ENCODE measurements around the gene DNAH11.
"Not testable (repeated sequence)": the region's sequence is repeated elsewhere in the genome, so short reads cannot be mapped to it uniquely, and the experiment has no call there.

Gene DNAH11

DNA sequence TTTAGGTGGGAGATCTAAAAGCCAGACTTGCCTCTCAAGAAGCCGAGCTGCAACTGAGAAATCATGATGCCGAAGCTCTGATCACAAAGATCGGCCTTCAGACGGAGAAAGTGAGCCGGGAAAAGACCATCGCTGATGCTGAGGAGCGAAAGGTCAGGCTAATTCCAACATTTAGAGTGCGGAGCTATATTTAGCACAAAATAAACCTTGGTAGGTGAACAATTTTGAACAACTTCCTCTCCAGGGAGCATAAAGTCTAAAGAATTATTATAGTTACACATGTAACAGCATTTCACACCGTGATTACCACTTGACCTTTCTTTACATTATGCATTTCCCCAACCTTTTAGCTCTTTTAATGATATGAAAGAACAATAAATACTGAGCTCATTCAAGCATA lies 236.1 kb downstream of the DNAH11 start:
- no peak for DNase-seq

DNA sequence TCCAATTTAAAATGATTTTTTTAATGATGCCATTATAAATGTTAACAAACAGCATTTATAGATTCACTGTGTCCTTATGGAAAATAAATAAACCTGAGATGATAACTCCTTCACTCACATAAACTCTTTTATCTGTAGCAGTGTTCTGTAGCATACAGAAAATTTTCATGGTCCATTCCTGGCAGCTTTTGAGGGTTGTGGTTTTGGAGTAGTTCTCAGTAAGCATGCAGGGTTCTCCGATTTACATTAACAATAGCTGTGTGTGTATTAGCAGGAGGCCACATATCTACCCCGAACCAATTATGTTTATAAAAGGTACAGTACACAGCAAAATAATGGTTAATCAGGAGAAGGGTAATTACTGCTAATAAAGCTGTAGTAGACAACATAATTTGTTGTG lies 240.2 kb downstream of the DNAH11 start:
- no peak for DNase-seq

DNA sequence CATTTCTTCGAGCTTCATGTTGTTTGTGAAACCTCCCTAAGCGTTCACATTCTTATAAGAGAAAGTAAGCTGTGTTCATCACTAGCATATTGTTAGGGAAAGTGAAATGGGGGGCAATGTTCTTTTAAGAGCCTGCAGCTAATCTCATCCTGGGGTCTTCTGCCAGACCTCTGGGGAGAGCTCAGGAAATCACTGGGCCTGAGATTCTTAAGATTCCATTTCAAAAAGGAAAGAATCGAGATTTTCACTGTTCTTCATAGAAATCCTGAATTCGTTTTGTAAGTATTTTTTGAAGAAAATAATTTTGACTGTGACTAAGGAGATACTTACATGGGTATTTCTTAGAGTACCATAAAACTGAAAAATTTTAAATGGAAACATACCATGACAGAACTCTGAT lies 242.2 kb downstream of the DNAH11 start:
- no peak for DNase-seq

DNA sequence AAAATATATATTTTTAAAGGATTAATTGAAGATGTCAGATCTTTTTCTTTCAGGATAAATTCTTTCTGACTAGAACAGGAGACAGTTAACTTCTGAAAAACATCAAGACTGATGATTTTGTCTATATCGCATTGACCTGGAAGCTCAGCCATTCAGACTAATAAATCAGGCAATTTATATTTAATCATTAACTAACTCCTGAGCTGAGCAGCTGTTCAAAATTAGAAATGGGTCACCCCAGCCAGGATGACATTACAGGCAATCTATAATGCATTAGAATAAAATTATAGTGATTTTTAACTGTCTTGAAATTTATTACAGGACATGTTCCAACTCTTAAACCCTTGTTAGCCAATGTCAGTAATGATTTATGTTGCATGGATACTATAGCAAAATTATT lies 263.0 kb downstream of the DNAH11 start:
- DNase-seq = no peak

DNA sequence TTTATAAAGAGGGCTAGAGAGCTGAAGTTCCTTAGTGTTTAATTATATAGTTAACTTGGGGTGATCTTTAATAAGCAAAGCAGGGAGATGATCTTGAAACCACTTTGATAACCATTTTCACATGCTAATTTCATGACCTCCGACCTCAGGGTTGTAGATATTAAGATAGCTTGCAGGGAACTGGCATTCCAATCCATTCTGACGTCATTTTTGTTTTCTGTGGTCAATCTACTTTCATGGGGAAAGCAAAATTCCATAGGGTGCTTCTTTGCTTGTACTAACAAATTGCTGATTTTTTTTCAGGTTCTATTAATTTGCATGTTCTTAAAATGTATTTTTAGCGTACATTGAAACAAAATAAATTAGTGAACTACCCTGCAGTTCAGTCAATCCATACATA lies 263.5 kb downstream of the DNAH11 start:
- no peak for DNase-seq

DNA sequence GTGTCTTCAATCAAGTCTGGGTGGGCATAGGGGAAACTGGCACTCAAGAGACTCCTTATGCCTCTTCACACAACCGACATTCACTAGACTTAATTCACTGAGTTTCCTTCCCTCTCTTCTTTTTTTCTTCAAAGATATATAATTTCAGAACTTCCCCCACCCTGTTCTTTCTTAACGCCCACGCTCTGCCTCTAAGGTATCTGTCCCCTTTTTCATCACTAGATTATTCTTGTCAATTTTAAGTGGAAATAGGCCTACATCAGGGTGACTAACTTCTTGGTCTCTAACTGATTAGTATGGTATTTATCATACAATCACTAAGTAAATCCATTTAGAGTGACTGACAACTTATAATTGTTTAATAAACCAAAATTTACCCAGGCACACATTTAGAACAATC lies 276.2 kb downstream of the DNAH11 start:
- no peak for DNase-seq

DNA sequence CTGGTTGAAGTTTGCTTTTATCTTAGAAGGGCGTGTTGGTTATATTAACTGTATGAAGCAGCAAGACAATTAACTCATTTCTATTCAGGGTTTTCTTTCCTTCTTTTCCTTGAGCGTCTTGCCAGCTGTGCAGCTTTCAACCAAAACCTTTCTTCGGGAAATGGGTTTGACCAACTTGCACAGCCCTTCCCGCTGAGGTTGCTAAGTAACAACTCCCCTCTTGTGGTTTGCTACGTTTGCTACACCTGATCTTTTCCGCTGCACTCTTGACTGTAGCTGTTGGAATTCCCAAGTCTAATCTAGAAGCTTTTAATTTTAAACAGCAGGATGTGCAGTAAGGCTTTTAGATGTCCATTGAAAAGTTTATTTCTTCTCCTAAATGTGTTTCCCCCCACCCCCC lies 286.0 kb downstream of the DNAH11 start:
- no peak for DNase-seq

DNA sequence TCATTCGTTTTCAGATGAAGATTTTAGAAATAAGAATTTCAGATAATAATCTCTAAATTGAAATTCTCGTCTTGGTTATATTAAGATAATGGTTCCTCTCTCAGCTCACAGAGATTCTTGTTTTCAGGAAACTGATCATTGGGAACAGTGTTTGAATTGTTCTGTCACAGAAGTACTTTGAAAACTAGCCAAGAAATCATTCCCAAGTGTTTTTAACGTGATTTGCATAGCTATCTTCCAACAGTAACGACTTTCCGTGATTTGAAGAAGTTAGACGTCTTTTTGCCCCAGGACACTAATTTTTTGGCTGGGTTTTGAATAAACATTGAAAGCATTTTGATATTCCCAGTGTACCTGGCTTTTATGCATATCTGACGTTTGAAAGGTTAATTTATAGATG lies 286.9 kb downstream of the DNAH11 start:
- DNase-seq = no peak

DNA sequence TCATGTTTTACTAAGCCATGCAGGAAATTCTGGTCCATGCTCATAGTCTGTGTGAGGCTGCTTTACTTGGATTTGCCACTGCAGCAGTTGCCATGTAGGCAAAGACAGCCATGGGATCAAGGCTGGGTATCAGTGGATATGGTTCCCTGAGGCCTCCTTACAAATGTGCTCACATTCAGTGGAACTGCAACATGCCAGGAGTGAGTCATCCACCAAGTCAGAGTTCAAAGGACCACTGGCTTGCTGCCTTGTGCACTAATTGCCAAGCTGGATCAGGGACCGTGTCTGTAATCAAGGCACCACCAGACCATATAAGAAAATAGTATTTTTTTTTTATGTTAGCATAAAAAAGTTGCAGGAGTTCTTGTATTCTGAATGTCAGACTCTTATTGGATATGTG lies 301.9 kb downstream of the DNAH11 start:
- DNase-seq = no peak

DNA sequence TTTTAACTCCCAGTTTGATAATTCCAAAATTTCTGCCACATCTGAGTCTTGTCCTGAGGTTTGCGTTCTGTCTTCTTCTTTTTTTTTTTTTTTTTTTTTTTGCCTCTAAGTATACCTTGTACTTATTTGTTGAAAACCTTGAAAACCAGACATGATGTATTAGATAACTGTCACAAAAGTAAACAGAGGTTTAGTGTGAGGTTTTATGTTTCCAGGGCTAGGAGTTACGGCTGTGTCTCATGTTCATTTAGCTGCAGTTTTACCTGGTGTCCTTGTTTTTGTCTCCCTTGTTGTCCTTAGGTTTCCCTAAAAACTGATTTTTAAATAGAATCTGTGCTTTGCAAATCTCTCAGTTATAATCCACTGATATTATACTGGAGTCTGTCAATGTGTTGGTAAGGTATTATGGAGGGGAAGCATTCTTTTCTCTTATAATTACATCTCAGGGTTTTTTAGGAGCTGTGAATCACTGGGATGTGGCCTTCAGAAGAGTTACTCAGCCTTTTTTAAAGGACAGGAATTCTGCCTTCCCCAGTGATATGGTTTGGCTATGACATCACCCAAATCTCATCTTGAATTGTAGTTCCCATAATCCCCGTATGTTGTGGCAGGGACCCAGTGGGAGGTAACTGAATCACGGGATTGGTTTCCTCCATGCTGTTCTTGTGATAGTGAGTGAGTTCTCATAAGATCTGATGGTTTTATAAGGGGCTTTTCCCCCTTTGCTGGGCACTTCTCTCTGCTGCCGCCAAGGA lies 307.9 kb downstream of the DNAH11 start:
- no peak for DNase-seq

DNA sequence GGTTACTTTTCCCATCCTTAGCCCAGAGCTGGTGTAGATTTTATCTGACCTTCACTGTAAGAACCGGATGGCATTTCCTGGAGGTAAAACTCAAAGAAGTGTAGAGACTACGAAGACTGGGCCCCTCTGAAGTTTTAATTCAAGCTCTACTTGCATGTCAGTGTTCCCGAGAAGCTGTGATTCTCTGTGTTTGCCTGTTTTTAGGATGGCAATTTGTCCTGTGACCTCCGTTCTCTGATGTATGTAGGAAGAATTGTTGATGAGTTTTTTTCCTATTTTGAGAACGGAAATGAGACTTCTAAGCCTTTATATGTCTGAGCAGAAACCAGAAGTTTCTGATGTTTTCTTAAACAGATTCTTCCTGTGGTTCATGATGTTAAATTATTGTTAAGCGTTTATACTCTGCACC lies 308.7 kb downstream of the DNAH11 start:
- no peak for DNase-seq

DNA sequence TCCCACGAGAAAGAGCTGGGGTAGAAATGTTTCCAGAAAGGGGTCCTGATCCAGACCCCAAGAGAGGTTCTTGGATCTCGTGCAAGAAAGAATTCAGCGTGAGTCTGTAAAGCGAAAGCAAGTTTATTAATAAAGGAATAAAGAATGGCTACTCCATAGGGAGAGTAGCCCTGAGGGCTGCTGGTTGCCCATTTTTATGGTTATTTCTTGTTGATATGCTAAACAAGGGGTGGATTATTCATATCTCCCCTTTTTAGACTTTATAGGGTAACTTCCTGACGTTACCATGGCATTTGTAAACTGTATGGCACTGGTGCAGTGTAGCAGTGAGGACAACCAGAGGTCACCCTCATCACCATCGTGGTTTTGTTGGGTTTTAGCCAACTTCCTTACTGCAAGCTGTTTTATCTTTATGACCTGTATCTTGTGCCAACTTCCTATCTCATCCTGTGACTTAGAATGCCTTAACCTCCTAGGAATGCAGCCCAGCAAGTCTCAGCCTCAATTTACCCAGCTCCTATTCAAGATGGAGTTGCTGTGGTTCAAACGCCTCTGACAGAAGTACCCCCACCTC lies 322.9 kb downstream of the DNAH11 start:
- not testable (repeated sequence) for DNase-seq

DNA sequence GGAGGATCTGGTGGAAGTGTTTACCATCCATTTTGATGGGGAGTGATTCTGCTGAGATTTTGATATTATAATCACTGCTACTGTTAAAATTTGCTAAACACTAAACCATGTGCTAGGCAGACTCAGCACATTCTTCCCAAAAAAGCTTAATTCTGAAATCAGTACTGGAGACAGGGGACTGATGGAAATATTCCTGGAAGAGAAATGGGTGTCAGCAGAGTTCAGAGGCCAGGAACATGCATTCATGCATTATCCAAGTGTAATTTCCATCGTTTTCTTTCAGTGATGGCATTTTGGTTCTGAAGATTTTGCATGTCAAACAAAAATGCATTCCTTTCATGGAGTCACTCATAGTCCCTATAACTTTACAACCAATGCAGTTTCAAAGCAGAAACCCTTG lies 323.9 kb downstream of the DNAH11 start:
- DNase-seq = no peak

DNA sequence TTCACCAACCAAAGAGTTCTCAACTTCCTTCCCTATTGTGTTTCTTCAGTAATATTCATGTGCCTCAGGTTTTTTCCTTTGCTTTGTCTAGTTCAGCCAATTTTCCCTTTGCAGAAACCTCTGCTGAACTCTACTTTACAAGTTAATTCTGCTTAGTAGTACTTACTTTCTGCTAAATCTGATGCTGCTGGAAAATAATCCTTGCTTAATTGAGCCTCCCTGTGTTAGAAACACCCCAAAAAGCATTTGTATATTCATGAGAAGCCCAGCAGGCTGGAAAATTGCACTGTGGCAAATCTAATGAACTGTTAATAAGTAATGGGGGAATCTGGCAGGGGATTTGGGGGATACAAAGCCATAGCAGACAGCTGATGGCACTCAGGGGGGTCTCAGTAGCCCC lies 324.4 kb downstream of the DNAH11 start:
- no peak for DNase-seq

DNA sequence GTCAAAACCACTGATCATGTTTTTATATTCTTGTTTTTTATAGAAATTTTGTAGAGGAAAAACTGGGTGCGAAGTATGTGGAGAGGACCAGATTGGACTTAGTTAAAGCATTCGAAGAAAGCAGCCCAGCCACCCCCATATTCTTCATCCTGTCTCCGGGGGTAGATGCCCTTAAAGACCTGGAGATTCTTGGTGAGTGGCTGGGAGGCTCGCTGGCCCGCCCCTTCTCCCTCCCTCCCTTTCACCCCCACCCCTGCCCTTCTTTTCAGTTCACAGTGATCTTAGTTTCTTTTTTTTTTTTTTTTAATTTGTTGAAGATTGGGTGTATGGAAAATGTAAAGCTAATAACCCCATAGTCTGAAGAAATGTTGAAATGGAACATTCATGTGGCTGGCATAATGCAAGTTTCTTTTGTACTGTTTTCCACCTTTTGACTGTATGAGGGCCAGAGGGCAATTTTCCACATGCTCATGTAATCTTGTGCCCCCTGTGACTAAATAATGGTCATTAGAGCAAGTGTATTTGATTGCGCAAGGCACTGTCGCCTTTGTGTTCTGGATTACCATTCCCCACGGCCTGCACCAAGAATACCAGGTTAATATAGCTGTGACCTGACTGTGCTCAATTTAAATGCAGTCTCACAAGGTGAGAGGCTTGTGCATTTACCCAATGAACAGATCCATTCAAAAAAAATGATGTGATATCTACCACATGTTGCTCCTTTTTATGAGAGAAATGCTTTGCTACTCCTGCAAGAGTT lies 325.2 kb downstream of the DNAH11 start:
- DNase-seq = no peak

DNA sequence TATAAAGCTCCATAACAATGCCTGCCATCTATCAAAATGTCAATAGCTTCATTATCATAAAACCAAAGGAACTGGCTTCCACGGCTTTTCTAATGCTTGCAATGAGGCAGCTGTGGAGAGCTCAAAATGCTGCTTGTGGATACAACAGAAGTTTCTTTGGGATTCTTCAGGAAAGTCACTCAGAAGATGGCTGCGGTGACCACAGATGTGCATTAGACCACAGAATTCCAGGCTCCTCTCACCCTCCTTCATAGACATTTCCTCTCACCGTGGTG lies 325.7 kb downstream of the DNAH11 start:
- DNase-seq = no peak

DNA sequence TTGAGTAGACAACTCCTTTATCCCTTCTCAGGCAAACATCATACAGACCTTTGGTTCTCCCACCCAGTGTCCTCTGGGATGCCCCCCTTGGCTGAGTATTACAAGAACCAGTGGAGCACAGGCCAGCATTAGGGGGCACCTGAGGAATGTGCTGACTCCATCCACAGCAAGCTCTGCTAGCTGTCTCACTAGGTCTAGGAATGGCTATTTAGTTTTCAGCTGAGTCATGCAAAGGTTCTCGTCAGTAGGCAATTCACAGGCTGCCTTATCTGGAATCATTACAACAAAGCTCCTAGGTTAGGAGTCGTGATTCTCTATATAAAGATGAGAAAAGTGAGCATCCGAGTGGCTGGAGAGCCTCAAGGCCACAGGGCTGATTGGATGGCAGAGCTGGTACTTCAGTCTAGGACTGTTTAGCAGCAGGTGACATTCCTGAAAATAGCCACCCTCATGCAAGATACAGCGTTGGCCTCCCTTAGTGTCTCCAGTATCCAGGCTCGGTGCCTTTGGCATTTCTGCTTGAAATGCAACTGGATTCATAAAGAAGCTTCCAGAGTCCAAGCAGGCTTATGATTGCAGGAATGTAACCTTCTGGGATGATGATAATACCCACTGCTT lies 327.1 kb downstream of the DNAH11 start:
- no peak for DNase-seq

DNA sequence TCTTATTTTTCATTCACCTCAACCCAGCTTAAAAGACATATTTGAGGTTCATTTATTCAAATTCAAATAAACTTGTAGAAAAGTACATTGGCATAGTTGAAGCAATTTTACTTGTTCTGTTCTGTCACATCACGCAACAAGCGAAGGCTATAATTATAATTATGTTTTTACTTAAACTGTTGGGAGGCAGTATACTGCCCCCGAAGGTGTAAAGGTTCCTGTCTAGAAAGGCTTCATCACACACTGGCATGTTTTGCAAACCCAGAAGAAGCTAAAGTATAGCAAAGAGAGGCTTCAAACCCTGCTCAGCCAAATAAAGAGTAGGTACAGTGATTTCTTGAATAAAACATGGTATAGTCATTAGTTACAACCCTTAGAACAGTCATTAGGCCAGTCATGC lies 340.2 kb downstream of the DNAH11 start:
- no peak for DNase-seq

DNA sequence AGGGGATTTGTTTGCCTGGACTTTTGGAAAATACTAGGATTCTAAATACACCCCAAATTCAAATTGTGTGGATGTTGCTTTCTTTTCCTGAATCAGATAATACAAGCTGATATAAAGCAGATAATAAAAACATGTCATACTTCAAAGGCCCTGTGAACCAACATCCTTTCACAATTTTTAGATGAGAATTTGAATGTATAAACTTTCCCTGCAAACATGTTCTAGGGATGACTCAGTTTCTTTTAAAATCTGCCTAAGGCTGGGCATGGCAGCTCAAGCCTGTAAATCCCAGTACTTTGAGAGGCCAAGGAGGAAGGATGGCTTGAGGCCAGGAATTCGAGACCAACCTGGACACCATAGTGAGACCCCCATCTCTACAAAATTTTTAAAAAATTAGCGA lies 340.7 kb downstream of the DNAH11 start:
- not testable (repeated sequence) for DNase-seq

DNA sequence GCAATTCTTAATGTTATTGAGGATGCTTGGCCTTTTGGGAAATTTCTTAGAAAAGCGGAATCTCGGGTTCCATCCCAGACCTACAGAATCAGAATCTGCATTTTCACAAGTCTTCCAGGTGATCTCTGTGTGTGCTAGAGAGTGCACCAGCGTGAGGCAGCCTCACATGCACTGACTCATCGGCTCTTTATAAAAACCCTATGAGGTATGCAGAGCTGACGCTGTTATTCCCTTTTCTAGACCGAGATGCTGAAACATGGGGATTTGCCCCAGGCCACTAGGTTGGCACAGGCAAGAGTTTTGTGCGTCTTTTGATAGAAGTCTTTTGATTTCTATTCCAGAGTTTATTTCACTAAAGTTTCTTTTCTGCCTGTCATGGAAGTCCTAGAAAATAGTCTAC lies 341.7 kb downstream of the DNAH11 start:
- no peak for DNase-seq

DNA sequence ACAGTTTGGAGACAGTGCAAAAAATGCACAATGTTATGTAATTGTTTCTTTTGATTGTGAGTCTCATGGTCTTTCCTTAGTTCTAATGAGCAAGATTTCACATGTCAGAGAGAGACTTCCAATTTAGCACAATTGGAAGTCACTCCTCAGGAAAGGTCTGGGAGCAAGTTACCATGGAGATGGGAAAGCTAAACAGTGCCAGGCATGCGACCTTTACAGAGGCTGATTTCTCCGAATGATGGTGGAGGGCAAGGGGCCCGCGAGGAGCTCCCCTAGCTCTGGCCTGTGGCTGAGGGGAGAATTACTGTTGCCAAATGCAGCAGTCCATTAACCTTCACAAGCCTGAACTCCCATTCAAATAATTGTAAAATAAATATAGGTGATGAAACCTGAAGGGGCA lies 343.6 kb downstream of the DNAH11 start:
- no peak for DNase-seq

DNA sequence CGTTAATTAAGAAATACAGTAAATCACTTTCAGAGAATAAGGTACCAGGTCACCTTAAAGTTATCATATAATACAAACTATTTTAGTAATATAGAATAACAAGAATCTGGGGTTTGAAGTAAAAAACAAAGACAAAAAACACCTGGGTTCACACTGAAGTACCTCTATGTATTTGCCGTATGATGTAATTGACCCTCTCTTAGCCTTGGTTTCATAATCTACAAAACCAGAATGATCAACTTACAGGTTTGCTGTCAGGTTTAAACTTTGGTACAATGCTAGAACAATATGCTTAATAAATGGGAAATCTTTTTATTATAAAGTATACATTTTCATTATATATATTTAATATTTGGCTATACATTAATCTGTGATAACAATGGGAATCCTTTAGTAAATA lies 344.5 kb downstream of the DNAH11 start:
- no peak for DNase-seq

DNA sequence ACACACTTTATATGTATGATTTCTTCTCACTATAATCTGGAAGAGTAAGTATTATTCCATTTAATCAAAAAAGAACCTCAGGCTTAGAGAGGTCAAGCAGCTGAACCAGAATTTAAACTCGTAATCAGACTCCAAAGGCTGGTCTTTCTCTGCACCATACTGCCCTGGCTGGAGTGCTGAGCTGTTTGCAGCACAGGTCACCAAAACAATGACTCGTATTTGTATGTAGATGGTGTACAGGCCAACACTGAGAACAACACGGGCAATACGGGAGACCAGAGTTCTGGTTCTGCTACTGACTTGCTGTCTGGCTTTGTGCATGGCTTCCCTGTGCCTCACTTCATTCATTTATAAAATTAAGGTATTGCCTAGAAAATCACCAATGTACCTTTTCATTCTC lies 344.9 kb downstream of the DNAH11 start:
- DNase-seq = no peak

DNA sequence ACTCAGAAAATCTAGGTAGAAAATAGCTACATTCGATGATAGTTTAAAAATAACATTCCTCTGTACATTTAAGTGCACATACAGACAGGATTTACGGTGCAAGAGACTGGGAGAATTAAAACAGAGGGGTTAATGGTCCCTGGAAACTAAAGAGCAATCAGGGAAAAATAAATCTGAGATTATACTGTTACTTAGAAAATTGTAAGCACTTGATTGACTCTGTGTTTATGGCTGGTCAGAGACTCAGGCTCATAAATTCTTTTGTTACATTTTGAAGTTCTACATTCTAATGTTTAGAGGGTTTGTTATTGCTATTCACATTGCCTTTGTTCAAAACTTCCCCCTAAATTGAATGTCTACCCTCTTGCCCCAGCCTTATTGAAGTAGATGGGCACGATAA lies 348.5 kb downstream of the DNAH11 start:
- DNase-seq = no peak
